ENCODE measurements around the gene MTURN.

DNA sequence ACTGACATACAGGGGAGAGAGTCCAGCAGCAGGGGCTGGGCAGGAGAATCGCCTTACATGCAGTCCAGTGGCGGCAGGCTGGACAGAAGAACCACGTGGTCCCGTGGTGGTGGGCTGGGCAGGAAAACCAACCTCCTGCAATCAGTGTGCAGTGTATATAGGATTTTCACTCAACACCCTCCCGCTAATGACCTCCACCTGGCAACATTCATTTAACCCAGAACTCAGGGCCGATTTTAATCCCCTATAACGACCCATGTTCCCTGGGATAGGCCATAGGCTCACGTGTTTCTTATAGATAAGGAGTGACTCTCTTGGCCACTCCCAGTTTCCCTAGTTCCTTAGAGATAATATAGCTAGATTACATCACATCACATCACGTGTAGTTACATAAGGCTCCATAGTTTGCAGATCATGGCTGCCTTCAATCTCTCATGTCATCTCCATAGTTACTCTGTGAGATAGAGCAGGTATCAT lies 19.4 kb downstream of the MTURN start:
- TF ChIP-seq, protein P1, sequence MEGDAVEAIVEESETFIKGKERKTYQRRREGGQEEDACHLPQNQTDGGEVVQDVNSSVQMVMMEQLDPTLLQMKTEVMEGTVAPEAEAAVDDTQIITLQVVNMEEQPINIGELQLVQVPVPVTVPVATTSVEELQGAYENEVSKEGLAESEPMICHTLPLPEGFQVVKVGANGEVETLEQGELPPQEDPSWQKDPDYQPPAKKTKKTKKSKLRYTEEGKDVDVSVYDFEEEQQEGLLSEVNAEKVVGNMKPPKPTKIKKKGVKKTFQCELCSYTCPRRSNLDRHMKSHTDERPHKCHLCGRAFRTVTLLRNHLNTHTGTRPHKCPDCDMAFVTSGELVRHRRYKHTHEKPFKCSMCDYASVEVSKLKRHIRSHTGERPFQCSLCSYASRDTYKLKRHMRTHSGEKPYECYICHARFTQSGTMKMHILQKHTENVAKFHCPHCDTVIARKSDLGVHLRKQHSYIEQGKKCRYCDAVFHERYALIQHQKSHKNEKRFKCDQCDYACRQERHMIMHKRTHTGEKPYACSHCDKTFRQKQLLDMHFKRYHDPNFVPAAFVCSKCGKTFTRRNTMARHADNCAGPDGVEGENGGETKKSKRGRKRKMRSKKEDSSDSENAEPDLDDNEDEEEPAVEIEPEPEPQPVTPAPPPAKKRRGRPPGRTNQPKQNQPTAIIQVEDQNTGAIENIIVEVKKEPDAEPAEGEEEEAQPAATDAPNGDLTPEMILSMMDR (IDR thresholded peaks at IDR 0.05), result no peak
- no peak for TF ChIP-seq EZH2phosphoT487 (IDR thresholded peaks at IDR 0.05)

All from neural progenitor cell (in vitro differentiated cells).